GM18858 (cell line): Measurements from ENCODE around the gene METRN.
"Not testable (repeated sequence)": the region's sequence is repeated elsewhere in the genome, so short reads cannot be mapped to it uniquely, and the experiment has no call there.

Experiments used
- ATAC-seq: cut with Tn5 transposase; IDR thresholded peaks from one replicate; pipeline ENCODE4 v1.9.1; 2021; ENCODE audit not compliant: unreplicated experiment

METRN gene

DNA sequence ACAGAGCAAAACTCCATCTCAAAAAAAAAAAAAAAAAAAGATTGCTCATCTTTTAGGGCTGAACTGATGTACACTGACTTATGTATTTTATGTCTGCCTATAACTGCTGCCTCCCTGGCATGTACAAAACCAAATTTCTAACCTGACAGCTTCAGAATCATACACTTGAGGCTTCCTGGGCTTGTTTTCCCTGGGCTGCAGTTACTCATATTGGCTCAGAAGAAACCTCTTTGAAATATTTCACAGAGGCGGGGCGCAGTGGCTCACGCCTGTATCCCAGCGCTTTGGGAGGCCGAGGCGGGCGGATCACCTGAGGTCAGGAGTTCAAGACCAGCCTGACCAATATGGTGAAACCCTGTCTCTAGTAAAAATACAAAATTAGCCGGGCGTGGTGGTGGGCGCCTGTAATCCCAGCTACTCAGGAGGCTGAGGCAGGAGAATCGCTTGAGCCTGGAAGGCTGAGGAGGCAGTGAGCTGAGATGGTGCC, 39.2 kb downstream of the METRN start:
- ATAC-seq, result not testable (repeated sequence)

DNA sequence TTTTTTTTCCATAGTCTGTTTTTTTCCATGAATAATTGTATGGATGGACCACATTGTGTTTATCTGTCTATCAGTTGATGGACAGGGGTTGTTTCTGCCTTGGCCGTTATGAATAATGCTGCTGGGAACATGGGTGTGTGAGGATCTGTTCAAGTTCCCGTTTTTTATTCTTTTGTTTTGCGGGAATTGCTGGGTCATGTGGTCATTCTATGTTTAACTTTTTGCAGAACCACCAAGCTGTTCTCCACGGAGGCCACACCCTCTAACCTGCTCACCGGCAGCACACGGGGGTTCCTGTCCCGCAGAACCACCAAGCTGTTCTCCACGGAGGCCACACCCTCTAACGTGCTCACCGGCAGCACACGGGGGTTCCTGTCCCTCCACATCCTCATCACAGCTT, 39.7 kb downstream of the METRN start:
- no peak for ATAC-seq

DNA sequence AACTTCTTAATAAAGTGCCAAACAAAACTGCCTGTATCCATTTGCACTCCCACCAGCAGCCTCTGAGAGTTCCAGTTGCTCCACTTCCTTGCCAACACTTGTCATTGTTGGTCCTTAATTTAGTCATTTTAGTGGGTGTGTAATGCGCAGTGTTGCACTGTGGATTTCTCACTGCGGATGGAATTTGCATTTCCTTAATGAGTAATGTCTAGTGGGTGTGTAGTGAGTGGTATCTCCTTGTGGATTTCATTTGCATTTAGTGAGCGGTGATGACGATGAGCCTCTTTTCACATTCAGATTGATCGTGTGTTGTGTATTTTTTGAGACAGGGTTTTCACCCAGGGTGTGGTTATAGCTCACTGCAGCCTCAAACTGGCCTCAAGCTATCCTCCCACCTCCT, 41.5 kb downstream of the METRN start:
- ATAC-seq, result no peak

DNA sequence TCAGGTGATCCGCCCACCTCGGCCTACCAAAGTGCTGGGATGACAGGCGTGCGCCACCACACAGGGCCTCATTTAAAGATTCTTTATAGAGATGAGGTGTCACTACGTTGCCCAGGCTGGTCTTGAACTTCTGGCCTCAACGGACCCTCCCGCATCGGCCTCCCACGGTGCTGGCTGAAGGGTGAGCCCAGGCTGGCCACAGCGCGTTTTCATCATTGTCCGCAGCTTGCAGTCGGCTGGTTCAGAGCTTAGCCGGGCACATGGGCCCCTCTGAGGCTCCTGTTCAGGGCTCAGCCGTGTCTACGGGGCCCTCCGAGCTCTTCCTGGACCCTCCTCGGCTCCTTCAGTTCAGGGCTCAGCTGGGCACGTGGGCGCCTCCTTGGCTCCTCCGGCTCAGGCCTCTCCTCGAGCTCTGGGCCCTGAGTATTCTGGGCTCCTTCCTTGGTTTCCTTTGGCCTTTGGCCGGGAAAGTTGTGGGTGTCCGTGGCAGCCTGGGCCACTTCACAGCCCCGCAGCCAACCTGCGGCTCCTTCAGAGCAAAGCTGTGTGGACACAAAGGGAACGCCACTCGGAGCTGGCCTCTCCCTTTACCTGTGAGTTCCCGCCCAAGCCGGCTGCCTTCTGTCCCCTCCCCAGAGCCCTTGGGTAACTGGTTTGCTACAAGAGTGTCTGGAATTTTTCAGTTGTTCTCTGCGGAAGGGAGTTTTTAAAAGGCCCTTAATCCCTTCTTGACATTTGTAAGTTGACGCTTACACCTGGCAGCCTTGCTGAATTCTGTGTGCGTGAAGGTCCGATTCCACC, 44.4 kb downstream of the METRN start:
- no peak for ATAC-seq

DNA sequence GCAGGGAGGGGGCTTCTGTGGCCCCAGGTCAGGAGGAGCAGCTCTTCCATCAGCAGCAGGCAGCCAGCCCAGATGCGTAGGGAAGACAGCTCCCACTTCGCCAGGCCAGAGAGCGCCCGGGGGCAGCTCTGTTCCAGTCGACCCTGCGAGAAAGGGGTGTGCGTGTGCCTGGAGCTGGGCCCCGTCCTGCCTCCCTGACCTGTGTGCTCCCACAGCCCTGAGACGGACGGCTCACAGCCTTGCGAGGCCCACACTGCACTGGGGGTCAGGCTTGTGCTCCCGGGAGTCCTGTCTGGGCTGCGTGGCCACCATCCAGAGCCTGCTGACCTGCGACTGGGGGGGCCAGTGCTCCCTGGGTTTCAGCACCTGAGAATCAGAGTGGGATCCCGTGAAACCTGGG, 45.1 kb downstream of the METRN start:
- ATAC-seq, result no peak

DNA sequence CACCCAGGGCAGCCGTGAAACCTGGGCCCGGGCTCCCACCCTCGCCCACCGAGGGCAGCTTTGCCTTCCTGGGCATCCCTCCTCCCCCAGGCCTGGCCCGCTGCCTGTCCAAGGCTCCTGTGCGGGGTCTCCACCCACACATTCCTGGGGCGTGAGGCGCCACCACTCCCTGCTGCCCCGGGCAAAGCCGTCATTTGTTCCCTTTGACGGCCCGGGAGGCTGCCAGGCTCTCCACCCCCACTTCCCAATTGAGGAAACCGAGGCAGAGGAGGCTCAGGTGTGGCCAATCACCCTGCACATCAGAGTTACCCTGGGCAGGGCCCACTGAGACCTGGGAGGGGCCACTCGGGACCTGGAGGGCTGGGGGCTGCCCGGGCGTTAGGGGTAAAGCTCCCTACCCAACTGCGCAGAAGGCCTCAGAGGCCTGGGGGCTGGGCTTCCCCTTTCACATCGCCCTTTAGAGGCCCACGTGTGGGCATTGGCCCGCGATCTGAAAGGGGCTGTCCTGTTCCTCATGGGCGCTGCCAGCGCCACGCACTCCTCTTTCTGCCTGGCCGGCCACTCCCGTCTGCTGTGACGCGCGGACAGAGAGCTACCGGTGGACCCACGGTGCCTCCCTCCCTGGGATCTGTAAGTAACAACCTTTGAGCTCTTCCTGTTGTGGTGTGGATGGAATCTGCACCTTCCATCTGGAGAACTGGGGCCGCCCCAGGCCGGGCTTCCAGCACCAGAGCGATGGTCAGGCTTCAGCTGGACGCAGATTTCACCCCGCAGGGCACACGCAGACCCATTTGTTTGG, 45.8 kb downstream of the METRN start, which contains the start of gene MSLN:
Gene MSLN (plus strand): TSS at position 190 of the 799 bp plus-strand sequence. CDS start 1,947 bp downstream, outside the sequence.
- no peak for ATAC-seq

DNA sequence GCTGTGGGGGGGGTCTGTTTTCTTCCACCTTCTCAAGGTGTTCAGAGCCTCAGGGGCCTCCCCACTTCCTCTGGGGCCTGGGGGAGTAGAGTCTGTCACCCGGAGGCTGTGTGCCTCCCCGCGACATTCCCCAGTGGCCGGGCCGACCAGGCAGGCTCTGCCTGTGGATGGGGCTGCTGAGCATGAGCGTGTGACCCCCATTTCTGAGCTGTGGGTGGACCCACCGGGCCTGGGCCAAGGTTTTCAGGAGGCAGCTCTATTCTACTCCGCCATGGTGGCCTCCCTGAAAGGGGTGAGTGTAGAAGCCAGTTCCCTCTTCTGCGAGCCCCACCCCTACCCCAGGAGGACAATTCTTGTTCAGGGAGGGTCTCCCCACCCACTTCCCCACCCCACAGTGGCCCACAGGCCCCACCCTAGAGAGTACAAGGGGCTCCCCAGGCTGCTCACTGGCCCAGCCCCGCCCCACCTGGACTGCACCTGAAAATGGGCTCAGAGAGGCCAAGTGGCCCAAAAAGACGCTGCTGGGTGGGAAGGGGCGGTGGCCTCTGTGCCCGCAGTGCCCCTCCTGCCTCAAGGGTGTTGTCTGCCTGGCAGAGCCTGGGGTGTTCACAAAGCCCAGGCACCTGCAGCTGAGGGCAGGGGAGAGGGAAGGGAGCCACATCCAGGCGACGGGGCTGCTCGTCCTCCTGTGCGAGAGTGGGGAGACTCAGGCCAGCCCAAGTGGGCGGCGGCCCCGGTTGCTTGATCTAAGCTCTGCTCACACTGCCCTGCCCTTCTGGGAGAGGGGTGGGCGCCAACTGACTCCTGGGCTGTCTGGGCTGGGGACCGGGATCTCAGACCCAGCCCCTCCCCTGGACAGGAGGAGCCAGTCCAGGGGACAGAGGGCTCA, 47.0 kb downstream of the METRN start:
- no peak for ATAC-seq

DNA sequence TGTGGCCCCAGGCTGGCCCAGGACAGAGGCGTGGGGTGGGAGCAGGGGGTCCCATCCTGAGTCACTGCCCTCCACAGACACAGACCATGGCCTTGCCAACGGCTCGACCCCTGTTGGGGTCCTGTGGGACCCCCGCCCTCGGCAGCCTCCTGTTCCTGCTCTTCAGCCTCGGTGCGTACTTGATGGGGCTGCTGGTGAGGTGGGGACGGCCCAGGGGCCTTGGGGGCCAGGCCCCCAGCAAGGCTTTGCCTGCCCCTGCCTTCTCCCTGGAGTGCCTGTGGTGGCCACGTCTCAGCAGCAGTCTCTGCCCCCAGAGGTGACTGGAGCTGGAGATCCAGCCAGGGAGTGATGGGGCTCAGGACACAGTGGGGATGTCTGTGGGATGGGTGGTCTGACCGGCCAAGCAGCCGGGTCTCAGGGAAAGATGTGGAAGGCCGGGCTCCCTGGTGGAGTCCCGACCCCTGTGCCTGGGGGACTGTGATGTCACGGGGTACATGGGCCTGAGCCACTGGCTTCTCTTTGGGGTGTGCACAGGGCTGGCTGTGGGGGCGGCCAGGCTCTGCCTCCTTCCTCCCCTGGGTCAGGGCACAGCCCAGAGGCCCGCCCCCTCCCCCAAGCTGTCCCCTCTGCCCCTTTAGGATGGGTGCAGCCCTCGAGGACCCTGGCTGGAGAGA, 47.8 kb downstream of the METRN start:
- no peak for ATAC-seq

DNA sequence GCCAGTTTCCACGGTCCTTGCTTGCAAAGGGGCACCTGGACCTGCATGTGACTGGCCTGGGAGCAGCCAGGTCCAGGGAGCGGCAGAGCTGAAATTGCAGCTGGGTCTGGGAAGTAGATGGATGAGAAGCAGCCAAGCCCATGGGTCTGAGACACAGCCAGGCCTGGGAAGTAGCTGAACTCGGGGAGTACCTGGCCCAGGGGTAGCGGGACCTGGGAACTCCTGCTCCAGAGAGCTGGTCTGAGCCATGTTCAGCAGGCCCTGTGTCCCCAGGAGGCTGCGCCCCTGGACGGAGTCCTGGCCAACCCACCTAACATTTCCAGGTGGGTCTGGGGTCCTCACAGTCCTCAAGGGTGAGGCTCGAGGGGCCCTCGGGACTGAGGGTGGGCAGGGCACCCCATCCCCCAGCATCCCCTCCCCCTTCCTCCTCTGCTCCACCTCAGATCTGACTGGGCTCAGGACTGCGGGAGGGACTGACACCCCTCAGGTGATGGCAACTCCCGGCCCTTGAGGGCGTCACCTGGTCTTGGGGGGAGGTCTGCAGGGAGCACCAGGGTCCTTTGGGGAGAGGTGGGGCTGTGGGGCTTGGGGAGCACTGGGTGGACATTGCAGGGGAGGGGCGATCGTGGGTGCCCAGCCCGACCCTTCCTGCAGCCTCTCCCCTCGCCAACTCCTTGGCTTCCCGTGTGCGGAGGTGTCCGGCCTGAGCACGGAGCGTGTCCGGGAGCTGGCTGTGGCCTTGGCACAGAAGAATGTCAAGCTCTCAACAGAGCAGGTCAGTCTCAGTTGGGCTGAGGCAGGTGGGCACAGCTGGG, 48.7 kb downstream of the METRN start:
- ATAC-seq, result no peak

DNA sequence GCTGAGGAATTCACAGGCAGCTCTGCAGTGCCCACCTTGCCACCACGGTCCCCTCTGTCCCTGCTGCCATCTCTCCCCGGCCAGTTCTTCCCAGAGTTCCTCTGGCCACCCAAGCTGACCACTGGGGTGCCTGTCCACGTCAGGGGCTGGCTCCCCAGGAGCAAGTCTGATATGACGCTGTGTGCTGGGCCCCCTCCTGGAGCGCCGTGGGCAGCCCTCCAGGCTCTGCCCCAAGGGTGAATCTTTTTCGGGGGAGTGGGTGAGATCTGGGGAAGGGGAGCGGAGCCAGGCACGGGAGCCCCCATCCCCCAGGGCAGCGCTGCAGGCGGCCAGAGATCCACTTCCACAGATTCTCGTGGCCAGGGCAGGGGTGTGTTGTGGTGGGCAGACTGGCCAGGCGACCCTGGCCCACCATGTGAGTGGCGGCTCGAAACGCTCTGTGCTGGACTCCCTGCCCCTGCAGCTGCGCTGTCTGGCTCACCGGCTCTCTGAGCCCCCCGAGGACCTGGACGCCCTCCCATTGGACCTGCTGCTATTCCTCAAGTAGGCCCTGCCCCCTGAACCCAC, 49.3 kb downstream of the METRN start:
- ATAC-seq, result no peak

DNA sequence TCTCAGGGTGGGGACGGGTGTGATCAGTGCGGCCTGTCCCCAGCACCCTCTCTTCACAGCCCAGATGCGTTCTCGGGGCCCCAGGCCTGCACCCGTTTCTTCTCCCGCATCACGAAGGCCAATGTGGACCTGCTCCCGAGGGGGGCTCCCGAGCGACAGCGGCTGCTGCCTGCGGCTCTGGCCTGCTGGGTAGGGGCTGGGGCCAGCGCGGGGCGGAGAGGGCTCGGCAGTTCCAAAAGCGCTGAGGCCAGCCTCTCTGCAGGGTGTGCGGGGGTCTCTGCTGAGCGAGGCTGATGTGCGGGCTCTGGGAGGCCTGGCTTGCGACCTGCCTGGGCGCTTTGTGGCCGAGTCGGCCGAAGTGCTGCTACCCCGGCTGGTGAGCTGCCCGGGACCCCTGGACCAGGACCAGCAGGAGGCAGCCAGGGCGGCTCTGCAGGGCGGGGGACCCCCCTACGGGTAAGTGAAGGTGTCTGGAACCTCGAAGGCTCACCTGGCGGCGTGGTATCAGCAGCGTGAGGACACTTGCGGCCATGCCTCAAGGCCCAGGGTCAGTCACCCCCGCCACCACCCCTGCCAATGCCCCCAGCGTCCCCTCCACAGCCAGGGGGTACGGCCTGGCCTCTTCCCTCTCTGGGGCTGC, 50.0 kb downstream of the METRN start:
- no peak for ATAC-seq

DNA sequence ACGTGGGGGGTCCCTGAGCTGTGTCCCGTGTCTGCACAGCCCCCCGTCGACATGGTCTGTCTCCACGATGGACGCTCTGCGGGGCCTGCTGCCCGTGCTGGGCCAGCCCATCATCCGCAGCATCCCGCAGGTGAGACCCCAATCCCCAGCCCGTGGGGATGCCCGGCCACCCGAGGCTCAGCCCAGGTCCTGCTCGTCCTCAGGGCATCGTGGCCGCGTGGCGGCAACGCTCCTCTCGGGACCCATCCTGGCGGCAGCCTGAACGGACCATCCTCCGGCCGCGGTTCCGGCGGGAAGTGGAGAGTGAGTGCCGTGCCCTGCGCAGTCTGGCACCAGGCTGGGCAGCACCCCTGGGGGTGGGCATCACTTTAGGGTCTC, 50.6 kb downstream of the METRN start:
- no peak for ATAC-seq

DNA sequence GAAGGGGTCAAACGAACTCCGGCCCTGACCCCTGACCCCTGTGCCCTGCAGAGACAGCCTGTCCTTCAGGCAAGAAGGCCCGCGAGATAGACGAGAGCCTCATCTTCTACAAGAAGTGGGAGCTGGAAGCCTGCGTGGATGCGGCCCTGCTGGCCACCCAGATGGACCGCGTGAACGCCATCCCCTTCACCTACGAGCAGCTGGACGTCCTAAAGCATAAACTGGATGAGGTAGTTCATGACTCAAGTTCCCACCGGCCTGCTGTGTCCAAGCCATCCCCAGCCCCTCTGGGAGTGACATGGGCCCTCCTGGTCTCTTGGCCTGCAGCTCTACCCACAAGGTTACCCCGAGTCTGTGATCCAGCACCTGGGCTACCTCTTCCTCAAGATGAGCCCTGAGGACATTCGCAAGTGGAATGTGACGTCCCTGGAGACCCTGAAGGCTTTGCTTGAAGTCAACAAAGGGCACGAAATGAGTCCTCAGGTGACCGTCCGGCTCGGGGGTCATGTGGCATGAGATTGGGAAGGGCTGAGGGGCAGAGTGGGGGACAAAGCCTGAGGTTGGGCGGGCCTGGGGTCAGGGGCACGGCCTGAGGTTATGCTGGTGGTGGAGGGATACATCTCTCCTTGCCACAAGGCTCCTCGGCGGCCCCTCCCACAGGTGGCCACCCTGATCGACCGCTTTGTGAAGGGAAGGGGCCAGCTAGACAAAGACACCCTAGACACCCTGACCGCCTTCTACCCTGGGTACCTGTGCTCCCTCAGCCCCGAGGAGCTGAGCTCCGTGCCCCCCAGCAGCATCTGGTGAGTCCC, 51.3 kb downstream of the METRN start:
- ATAC-seq, result no peak

DNA sequence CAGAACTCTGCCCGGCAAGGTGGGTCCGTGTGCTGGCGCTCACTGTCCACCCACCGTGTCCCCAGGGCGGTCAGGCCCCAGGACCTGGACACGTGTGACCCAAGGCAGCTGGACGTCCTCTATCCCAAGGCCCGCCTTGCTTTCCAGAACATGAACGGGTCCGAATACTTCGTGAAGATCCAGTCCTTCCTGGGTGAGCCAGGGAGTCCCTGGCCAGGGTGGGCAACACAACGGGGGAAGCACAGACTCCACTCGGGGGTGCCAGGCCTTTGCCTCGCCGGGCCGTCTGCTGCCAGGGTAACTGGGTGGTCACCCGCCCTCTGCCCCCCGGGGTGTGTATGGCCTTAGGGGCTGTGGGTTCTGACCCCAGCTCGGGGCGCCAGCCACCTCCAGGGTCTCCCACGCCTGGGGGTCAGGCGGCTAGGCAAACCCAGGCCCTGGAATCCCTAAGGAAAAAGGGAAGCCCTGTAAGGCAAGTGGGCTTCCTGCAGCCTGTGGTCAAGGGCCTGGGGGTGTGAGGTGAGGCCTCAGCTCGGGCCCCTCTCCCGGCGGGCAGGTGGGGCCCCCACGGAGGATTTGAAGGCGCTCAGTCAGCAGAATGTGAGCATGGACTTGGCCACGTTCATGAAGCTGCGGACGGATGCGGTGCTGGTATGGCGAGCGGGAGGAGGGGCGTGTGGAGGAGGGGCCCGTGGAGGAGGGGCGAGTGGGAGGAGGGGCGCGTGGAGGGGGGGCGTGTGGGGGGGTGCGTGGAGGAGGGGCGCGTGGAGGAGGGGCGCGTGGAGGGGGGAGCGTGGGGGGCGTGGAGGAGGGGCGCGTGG, 52.1 kb downstream of the METRN start:
- no peak for ATAC-seq

DNA sequence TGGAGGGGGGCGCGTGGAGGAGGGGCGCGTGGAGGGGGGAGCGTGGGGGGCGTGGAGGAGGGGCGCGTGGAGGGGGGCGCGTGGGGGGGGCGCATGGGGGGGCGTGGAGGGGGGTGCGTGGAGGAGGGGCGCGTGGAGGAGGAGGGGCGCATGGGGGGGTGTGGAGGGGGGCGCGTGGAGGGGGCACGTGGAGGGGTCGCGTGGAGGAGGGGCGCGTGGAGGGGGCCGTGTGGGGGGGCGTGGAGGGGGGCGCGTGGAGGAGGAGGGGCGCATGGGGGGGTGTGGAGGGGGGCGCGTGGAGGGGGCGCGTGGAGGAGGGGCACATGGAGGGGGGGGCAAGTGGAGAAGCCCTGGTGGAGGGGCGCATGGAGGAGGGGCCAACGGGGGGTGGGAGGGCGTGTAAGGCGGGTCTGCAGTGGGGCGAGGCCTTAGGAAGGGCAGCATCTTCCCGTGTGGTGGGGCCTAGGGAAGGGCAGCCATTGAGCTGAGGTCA, 52.9 kb downstream of the METRN start:
- ATAC-seq, result no peak

DNA sequence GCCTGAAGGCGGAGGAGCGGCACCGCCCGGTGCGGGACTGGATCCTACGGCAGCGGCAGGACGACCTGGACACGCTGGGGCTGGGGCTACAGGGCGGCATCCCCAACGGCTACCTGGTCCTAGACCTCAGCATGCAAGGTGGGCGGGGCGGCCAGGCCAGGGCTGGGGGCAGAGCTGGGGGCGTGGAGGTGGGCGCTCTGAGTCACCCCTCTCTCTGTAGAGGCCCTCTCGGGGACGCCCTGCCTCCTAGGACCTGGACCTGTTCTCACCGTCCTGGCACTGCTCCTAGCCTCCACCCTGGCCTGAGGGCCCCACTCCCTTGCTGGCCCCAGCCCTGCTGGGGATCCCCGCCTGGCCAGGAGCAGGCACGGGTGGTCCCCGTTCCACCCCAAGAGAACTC, 53.5 kb downstream of the METRN start:
- no peak for ATAC-seq
